ENCODE results near the gene ROR1. TPM values are rescaled to one million over a fixed set of nuclear protein-coding genes. Genes with fewer than 3 reads are reported as not detected.

ROR1 gene
- total RNA-seq, result 0.10 TPM

DNA sequence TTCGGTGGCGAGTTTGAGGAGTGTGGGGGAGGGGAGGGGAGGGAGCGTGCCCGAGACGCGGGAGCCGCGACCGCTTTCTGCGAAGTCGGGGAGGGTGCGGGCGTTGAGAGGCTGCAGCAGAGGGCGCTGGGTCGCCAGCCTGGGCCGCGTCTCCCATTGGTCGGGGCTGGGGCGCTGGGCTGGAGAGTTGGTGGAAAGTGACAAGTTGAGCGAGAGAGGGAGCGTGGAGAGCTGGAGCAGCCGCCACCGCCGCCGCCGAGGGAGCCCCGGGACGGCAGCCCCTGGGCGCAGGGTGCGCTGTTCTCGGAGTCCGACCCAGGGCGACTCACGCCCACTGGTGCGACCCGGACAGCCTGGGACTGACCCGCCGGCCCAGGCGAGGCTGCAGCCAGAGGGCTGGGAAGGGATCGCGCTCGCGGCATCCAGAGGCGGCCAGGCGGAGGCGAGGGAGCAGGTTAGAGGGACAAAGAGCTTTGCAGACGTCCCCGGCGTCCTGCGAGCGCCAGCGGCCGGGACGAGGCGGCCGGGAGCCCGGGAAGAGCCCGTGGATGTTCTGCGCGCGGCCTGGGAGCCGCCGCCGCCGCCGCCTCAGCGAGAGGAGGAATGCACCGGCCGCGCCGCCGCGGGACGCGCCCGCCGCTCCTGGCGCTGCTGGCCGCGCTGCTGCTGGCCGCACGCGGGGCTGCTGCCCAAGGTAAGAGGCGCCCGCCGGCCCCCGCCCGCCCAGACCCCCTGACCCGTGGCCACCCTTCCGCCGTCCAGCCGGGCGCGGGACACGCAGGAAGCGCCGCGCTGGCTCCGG, at the start of gene ROR1:
Gene ROR1 (plus strand): TSS at position 203 of the 802 bp plus-strand sequence.
- peak within 1 kb of the TSS; percentile 25 for H3K4me3 ChIP-seq (ENCODE audit: low read length)
- peaks cover 14% of the 10 kb centered on the region for H3K4me1 ChIP-seq (ENCODE audit: insufficient read depth, low read length)
- no peaks in the 10 kb centered on the region for H3K9me3 ChIP-seq (ENCODE audit: low read depth, low read length)
- H3K27me3 ChIP-seq (ENCODE audit: insufficient read depth, low read length), result peaks cover 64% of the 10 kb centered on the region

DNA sequence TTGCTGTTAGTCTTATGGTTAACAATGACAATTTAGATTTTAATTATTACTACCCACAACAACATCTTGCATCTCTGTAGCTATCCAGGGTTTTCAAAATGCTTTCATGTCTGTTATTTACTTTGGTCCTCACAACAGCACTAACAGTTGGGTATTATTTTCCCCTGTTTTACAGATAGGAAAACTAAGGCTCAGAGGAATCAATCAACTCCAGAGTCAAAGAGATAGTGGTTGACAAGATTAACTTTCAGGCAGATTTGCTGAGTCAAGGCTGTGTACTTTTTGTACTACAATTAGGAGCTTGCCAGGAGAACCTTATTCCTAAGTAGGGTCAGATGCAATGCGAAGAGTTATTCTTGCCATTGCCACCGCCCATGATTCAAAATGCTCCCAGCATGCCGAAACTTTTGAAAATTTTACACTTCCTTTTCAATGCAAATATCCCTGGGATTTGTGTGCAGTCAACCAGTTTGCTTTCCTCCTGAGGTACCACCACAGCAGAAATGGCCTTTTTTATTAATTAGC, 49.4 kb upstream of the ROR1 start:
- Histone ChIP-seq H3K4me3 (ENCODE audit: low read length) (no peak overlapping the region), H3K4me1 (ENCODE audit: insufficient read depth, low read length) (no peaks in the 10 kb centered on the region), H3K27me3 (ENCODE audit: insufficient read depth, low read length) (no peaks in the 10 kb centered on the region), H3K9me3 (ENCODE audit: low read depth, low read length) (no peaks in the 10 kb centered on the region)

DNA sequence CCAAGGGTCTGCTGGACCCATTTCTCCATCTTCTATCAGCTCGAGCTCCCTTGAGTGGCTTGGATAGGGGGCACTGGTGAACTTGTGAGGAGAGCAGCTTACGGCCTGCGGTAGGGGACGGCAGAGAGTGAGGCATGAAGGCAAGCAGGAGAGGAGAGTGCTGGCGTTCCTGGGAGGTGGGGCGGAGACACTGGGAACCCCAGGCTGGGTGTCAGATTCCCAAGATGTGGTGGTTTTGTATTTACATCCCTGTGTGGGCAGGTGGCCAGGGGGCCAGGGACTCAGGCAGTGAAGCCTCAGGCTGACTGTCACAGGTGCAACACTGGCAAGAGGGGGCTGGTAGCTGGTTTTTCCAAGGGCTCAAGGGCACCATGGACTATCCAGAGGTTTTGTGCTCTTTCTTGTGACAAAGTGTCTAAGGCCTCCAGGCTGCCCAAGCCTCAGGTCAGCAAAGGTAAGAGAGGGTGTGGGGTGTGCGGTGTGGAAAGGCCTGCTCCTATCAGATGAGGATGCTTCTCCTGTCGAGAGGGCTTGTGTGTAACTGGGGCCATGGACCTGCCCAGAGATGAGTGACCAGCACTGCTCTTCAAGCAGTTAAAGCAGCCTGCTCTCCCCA, 45.1 kb upstream of the ROR1 start:
- H3K9me3 ChIP-seq (ENCODE audit: low read depth, low read length), result no peaks in the 10 kb centered on the region
- H3K4me1 ChIP-seq (ENCODE audit: insufficient read depth, low read length), result no peaks in the 10 kb centered on the region
- H3K4me3 ChIP-seq (ENCODE audit: low read length), result no peak overlapping the region
- H3K27me3 ChIP-seq (ENCODE audit: insufficient read depth, low read length), result no peaks in the 10 kb centered on the region

DNA sequence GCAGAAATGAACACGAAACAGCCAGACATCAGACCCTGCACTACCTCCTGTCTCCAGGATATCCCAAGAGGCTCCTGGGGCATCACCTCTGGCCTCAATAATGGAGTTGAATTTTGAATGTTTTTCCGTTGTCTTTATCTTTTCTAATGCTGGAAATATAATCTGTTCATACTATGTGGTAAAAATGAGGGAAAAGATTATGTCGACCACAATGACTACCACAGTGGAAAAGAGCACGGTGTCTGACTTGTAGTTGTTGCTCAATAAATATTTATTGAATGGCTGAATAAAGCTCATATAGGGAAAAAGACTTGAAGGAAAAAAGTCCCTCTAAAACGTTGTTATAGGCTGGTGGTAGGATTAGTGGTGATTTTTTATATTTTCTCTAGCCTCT, 44.6 kb upstream of the ROR1 start:
- H3K27me3 ChIP-seq (ENCODE audit: insufficient read depth, low read length), result no peaks in the 10 kb centered on the region
- H3K4me1 ChIP-seq (ENCODE audit: insufficient read depth, low read length), result no peaks in the 10 kb centered on the region
- no peaks in the 10 kb centered on the region for H3K9me3 ChIP-seq (ENCODE audit: low read depth, low read length)
- no peak overlapping the region for H3K4me3 ChIP-seq (ENCODE audit: low read length)

DNA sequence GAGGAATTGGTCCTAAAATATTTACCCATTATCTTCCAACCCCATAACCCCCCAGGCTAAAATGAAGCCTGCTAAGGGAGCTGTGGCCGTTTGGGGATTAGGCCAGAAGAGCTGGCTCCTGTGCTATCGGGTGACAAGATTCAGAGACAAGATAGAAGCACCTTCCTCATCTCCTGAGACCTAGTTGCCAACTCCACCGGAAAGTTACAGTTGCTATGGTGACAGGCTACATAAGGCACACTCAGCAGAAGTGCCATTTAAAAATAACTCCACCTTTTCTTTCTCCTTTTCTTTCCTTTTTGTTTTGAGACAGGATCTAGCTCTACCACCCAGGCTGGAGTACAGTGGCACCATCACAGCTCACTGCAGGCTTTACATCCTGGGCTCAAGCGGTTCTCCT, 43.6 kb upstream of the ROR1 start:
- Histone ChIP-seq H3K27me3 (ENCODE audit: insufficient read depth, low read length) (no peaks in the 10 kb centered on the region), H3K4me3 (ENCODE audit: low read length) (no peak overlapping the region), H3K9me3 (ENCODE audit: low read depth, low read length) (no peaks in the 10 kb centered on the region), H3K4me1 (ENCODE audit: insufficient read depth, low read length) (no peaks in the 10 kb centered on the region)

DNA sequence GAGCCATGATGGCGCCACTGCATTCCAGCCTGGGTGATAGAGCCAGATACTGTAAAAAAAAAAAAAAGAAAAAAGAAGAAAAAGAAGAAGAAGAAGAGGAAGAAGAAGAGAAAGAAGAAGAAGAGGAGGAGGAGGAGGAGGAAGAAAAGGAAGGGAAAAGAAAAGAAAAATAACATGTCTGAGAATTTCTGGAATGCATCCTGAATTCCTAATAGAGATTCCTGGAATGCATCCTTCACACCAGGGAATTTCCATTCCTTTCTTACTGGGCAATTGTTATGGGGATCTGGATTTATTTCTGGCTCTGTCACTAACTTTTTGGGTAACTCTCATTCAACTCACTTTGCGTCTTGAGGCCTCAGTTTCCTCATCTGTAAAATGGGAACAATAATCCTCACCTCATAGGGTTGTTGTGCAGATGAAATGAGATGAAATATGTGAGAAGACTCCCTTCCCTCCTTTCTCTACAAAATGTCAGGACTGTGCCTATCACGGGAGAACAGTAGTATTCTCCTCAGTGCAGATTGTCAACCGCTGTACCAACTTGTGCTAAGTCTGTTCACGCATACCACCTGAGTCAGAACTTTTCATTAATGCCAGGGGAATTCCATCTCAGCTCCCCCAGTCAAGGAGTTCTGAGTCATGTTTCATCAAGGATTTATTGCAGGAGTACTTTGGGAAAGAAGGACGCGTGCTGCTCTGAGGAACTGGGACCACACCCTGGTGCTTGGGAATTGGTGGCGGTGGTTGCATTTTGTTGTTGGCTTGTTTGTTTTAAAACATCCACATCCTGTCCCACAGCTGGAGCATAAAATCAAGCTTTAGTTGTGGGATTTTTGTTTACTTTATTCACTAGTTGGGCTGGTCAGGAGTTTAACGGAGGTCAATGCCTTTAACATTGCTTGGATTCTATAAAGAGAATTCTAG, 42.4 kb upstream of the ROR1 start:
- no peaks in the 10 kb centered on the region for H3K4me1 ChIP-seq (ENCODE audit: insufficient read depth, low read length)
- no peaks in the 10 kb centered on the region for H3K9me3 ChIP-seq (ENCODE audit: low read depth, low read length)
- no peaks in the 10 kb centered on the region for H3K27me3 ChIP-seq (ENCODE audit: insufficient read depth, low read length)
- no peak overlapping the region for H3K4me3 ChIP-seq (ENCODE audit: low read length)

DNA sequence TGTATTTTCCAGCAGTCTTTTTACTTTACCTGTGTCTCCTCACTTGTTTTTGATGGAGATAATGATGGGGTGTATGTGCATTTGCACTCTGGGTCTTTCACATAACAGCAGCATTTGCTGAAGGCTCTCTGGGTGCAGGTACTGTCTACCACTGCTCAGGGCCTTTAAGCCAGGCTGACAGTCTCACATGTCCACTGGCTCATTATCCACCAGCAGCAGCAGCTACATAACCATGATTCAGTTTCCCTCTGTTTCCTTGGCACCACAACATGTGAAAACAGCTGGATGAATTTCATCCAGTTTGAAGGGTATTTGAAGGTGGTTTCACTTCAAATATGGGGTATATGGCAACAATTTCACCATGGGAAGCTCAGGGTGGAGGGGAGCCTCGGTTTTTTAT, 41.2 kb upstream of the ROR1 start:
- no peaks in the 10 kb centered on the region for H3K27me3 ChIP-seq (ENCODE audit: insufficient read depth, low read length)
- no peaks in the 10 kb centered on the region for H3K9me3 ChIP-seq (ENCODE audit: low read depth, low read length)
- H3K4me3 ChIP-seq (ENCODE audit: low read length), result no peak overlapping the region
- no peaks in the 10 kb centered on the region for H3K4me1 ChIP-seq (ENCODE audit: insufficient read depth, low read length)

DNA sequence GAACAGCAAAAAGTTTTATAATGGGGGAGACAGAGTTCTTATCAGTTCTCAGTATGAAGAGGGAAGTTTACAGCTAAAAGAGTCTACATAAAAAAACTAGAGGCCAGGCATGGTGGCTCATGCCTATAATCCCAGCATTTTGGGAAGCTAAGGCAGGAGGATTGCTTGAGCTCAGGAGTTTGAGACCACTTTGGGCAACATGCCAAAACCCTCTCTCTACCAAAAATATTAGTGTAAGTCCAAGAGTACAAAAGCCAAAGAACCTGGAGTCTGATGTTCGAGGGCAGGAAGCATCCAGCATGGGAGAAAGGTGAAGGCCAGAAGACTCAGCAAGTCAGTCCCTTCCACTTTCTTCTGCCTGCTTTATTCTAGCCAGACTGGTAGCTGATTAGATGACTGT, 35.0 kb upstream of the ROR1 start:
- Histone ChIP-seq H3K4me1 (ENCODE audit: insufficient read depth, low read length) (no peaks in the 10 kb centered on the region), H3K27me3 (ENCODE audit: insufficient read depth, low read length) (no peaks in the 10 kb centered on the region), H3K9me3 (ENCODE audit: low read depth, low read length) (no peaks in the 10 kb centered on the region)

DNA sequence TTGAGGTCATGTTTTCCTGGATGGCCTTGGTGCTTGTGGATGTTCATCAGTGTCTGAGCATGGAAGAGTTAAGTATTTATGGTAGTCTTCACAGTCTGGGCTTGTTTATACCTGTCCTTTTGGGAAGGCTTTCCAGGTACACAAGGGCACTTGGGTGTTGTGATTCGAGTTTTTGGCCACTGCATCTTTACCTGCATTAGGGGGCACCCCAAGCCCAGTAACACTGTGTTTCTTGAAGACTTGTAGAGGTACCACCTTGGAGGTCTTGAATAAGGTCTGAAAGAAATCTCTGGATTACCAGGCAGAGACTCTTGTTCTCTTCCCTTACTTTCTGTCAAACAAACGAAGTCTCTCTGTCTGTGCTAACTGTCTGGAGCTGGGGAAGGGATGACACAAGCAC, 34.4 kb upstream of the ROR1 start:
- Histone ChIP-seq H3K27me3 (ENCODE audit: insufficient read depth, low read length) (no peaks in the 10 kb centered on the region), H3K4me1 (ENCODE audit: insufficient read depth, low read length) (no peaks in the 10 kb centered on the region), H3K9me3 (ENCODE audit: low read depth, low read length) (no peaks in the 10 kb centered on the region), H3K4me3 (ENCODE audit: low read length) (no peak overlapping the region)

More for the DNA sequence above, 35.0 kb upstream of the ROR1 start:
- H3K4me3 ChIP-seq (ENCODE audit: low read length), result no peak overlapping the region

DNA sequence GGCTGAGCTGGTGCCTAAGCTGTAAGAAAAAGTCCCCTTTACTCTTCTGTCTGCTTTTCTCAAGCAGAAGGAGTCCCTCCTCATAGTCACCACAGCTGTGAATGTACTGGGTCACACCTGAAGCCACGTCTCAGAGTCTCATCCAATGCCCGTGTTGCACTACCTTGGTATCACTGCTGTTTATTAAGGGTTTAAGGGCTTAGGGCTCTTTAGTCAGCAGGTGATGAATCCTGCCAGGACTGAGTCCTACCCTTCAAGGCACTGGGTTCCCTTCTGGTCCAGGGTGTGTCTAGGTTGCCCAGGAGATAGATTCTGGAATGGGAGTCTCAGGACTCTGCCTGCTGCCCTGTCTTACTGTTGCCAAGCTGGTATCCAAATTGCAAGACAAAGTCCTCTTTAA, 33.4 kb upstream of the ROR1 start:
- H3K4me1 ChIP-seq (ENCODE audit: insufficient read depth, low read length), result no peaks in the 10 kb centered on the region
- H3K27me3 ChIP-seq (ENCODE audit: insufficient read depth, low read length), result no peaks in the 10 kb centered on the region
- H3K4me3 ChIP-seq (ENCODE audit: low read length), result no peak overlapping the region
- H3K9me3 ChIP-seq (ENCODE audit: low read depth, low read length), result no peaks in the 10 kb centered on the region

DNA sequence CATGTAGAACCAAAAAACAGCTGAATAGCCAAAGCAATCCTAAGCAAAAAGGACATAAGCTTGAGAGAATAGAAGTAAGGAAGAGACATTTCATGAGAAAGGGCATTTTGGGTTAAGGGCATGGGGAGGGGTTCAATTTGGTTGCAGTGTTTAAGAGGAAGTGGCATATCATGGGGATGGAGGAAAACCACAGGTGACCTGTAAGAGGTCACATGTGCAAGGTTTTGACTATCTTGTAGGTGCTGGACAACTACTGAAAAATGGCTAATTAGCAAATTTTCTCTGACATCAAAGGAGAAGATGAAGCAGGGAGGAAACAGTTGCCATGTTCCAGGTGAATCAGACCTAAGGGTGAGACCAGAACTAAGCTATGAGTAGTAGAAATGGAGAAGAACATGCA, 31.3 kb upstream of the ROR1 start:
- Histone ChIP-seq H3K27me3 (ENCODE audit: insufficient read depth, low read length) (no peaks in the 10 kb centered on the region), H3K4me1 (ENCODE audit: insufficient read depth, low read length) (no peaks in the 10 kb centered on the region), H3K9me3 (ENCODE audit: low read depth, low read length) (no peaks in the 10 kb centered on the region), H3K4me3 (ENCODE audit: low read length) (no peak overlapping the region)

DNA sequence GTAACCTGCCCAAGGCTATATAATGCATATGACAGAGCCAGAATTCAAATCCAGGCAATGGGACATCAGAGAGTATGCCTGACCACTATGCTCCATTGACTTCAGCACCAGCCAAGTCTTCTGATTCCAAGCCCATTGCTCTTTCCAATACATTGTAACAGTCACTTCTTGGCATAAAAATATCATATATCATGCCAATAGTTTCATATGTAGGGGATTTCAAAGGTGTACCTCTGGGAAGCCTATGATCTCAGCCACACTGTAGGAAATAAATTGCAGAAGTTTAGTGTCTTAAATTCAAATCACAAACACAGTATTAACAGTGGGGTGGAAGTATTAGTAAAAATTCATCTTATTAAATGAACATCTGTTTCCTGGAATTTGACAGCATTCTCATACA, 30.0 kb upstream of the ROR1 start:
- H3K9me3 ChIP-seq (ENCODE audit: low read depth, low read length), result no peaks in the 10 kb centered on the region
- H3K4me1 ChIP-seq (ENCODE audit: insufficient read depth, low read length), result no peaks in the 10 kb centered on the region
- H3K4me3 ChIP-seq (ENCODE audit: low read length), result no peak overlapping the region
- H3K27me3 ChIP-seq (ENCODE audit: insufficient read depth, low read length), result no peaks in the 10 kb centered on the region

DNA sequence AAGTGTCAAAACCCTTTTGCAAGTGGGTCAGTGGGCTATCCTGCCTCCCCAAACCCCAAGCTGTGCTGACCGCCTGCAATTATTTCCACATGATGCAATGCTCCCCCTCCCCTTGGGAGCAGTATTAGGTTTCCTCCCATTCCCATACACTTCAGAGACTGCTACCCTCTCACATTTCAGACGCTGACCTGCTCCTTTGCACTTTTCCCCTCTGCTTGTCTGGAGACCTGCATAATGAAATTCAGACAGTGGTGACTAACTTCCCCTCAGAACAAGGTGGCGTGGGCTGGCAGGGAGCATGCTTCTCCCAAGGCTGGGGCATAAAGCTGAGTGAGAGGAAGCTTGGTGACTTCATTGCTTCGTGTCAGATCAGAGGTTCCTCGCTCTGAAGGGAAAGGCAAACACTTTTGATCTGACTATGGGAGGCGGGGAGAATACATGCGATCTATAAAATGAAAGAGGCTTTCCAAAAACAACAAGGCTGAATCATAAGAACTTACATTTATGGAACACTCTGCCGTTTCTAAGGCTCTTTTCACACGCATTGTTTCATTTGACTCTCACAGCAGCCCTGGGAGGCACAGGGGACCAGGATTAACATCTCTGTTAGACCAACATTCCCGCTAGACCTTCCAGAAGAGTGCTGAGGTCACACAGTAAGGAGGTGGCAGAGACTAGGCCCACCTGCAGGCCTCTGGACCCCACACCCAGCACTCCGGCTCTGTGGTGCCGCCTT, 27.5 kb upstream of the ROR1 start:
- H3K27me3 ChIP-seq (ENCODE audit: insufficient read depth, low read length), result no peaks in the 10 kb centered on the region
- H3K9me3 ChIP-seq (ENCODE audit: low read depth, low read length), result no peaks in the 10 kb centered on the region
- no peak overlapping the region for H3K4me3 ChIP-seq (ENCODE audit: low read length)
- no peaks in the 10 kb centered on the region for H3K4me1 ChIP-seq (ENCODE audit: insufficient read depth, low read length)

DNA sequence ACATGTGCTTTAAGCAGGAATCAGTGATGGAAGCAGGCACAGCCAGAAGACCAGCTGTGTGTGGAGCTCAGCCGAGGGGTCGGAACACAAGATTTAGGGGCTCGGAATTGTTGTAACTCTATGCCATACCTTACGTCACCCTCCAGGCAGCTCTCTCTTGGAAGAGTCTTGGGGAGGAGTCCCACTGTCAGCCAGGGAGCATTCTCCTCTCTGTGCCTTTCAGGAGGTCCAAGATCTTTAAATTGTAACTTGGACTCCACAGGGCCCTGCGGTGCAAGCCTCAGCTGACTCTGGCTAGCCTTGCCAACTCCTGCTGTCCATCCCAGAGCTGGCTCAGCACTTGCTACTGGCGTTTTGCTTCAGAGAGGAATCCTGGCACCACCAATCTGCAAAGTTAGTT, 26.4 kb upstream of the ROR1 start:
- Histone ChIP-seq H3K4me1 (ENCODE audit: insufficient read depth, low read length) (no peaks in the 10 kb centered on the region), H3K4me3 (ENCODE audit: low read length) (no peak overlapping the region), H3K9me3 (ENCODE audit: low read depth, low read length) (no peaks in the 10 kb centered on the region), H3K27me3 (ENCODE audit: insufficient read depth, low read length) (no peaks in the 10 kb centered on the region)

All from mononuclear cell (primary cell).